Fibroblast of lung (primary cell): ENCODE results near the gene ERGIC1. TPM values are rescaled to one million over a fixed set of nuclear protein-coding genes. Genes with fewer than 3 reads are reported as not detected.
"Not testable (repeated sequence)": the region's sequence is repeated elsewhere in the genome, so short reads cannot be mapped to it uniquely, and the experiment has no call there.

Experiments used
- DNase-seq, 2 donors: peaks; one replicate each; pipeline versions ENCODE4 v3.0.0 to v3.0.0-alpha.2; 2010; ENCODE audit warnings: low read depth in 2 of 2
- H2AFZ ChIP-seq: 2 replicates; pipeline ENCODE4 v1.5.1; 2012; ENCODE audit warnings: low read length, control low read depth, inconsistent platforms
- H3K27ac ChIP-seq: 2 replicates; pipeline ENCODE4 v1.5.1; 2011; ENCODE audit warnings: low read length, control low read depth; ENCODE audit not compliant: insufficient read depth
- H3K27me3 ChIP-seq: 2 replicates; pipeline ENCODE4 v1.5.1; 2011; ENCODE audit warnings: mild to moderate bottlenecking, low read length; ENCODE audit not compliant: control insufficient read depth, insufficient read depth
- H3K36me3 ChIP-seq: 2 replicates; pipeline ENCODE4 v1.5.1; 2011; ENCODE audit warnings: low read length; ENCODE audit not compliant: control insufficient read depth, insufficient read depth
- H3K4me1 ChIP-seq: 2 replicates; pipeline ENCODE4 v1.5.1; 2011; ENCODE audit warnings: low read length; ENCODE audit not compliant: control insufficient read depth, insufficient read depth; ENCODE audit errors: extremely low read depth
- H3K4me2 ChIP-seq: 2 replicates; pipeline ENCODE4 v1.5.1; 2011; ENCODE audit warnings: low read length, control low read depth; ENCODE audit not compliant: insufficient read depth; ENCODE audit errors: extremely low read depth
- H3K4me3 ChIP-seq, 4 experiments: fragments of 200-600 bp in 1 of 4; sonication (generic) in 1 of 4; replicated peaks in 1 of 4; 2 replicates each; pipeline ENCODE4 v1.5.1; 2011 to 2016; ENCODE audit warnings: low read length in 4 of 4, low read depth in 3 of 4, mild to moderate bottlenecking in 3 of 4, control low read depth in 2 of 4, inconsistent platforms in 1 of 4, mixed read lengths in 1 of 4; ENCODE audit not compliant: insufficient read depth in 1 of 4; ENCODE audit errors: control extremely low read depth in 1 of 4
- H3K79me2 ChIP-seq: 2 replicates; pipeline ENCODE4 v1.5.1; 2012; ENCODE audit warnings: mild to moderate bottlenecking, low read length, inconsistent platforms; ENCODE audit not compliant: control insufficient read depth, insufficient read depth
- H3K9ac ChIP-seq: 2 replicates; pipeline ENCODE4 v1.5.1; 2011; ENCODE audit warnings: mild to moderate bottlenecking, low read length, control low read depth; ENCODE audit not compliant: insufficient read depth
- H3K9me3 ChIP-seq: 2 replicates; pipeline ENCODE4 v1.5.1; 2012; ENCODE audit warnings: low read depth, low read length; ENCODE audit not compliant: control insufficient read depth, insufficient read depth
- H4K20me1 ChIP-seq: 2 replicates; pipeline ENCODE4 v1.5.1; 2011; ENCODE audit warnings: low read length; ENCODE audit not compliant: control insufficient read depth, insufficient read depth; ENCODE audit errors: extremely low read depth
- EZH2 ChIP-seq: IDR thresholded peaks from 2 replicates; pipeline ENCODE4 v1.5.1; 2012; ENCODE audit warnings: low read length, control low read depth, mild to moderate bottlenecking; ENCODE audit errors: missing control alignments
- polyA plus RNA-seq, 2 donors: library from polyadenylated mRNA; depleted of rRNA in 1 of 2; stranded (reverse) in 1 of 2; unstranded in 1 of 2; fragments of >200 nt; gene quantifications; 2 replicates each; pipeline ENCODE4 v1.2.1, GENCODE V29; 2011 to 2012; ENCODE audit warnings: missing spikeins in 1 of 2
- total RNA-seq: library from RNA; depleted of rRNA; stranded (reverse); fragments of >200 nt; gene quantifications from 2 replicates; pipeline ENCODE4 v1.2.1, GENCODE V29; 2014
- TF ChIP-seq, protein P1 (sequence below), 2 donors: IDR thresholded peaks in 1 of 2; conservative IDR thresholded peaks in 1 of 2; 1 replicate in 1 of 2; 2 replicates in 1 of 2; pipeline ENCODE4 v1.5.1; 2011 to 2012; ENCODE audit warnings: low read length in 2 of 2, control low read depth in 1 of 2, inconsistent platforms in 1 of 2, low read depth in 1 of 2, mild to moderate bottlenecking in 1 of 2

ERGIC1 gene
- total and polyA plus RNA-seq, 2 donors (not counting 1 experiment from before 2014, with no cell fraction given): 113 to 171 TPM

GRCh38 chr5:172786736-172787462, 47.2 kb upstream of the ERGIC1 start:
- Histone ChIP-seq H3K27ac (no peak overlapping the region), H3K9me3 (no peaks in the 10 kb centered on the region), H3K79me2 (no peaks in the 10 kb centered on the region), H3K4me1 (peaks cover 20% of the 10 kb centered on the region), H3K4me3 (no peak overlapping the region), H4K20me1 (no peaks in the 10 kb centered on the region), H3K9ac (no peak overlapping the region), H3K4me2 (no peak overlapping the region), H3K27me3 (no peaks in the 10 kb centered on the region), H3K36me3 (no peaks in the 10 kb centered on the region), H2AFZ (no peak overlapping the region)
- TF ChIP-seq, protein P1, sequence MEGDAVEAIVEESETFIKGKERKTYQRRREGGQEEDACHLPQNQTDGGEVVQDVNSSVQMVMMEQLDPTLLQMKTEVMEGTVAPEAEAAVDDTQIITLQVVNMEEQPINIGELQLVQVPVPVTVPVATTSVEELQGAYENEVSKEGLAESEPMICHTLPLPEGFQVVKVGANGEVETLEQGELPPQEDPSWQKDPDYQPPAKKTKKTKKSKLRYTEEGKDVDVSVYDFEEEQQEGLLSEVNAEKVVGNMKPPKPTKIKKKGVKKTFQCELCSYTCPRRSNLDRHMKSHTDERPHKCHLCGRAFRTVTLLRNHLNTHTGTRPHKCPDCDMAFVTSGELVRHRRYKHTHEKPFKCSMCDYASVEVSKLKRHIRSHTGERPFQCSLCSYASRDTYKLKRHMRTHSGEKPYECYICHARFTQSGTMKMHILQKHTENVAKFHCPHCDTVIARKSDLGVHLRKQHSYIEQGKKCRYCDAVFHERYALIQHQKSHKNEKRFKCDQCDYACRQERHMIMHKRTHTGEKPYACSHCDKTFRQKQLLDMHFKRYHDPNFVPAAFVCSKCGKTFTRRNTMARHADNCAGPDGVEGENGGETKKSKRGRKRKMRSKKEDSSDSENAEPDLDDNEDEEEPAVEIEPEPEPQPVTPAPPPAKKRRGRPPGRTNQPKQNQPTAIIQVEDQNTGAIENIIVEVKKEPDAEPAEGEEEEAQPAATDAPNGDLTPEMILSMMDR (conservative IDR thresholded peaks at IDR 0.05 in 1 of 2, IDR thresholded peaks at IDR 0.05 in 1 of 2; ENCODE audit: low read depth in 1 of 2, low read length in 2 of 2): no peak
- TF ChIP-seq EZH2: no peak
- DNase-seq: no peak

DNA sequence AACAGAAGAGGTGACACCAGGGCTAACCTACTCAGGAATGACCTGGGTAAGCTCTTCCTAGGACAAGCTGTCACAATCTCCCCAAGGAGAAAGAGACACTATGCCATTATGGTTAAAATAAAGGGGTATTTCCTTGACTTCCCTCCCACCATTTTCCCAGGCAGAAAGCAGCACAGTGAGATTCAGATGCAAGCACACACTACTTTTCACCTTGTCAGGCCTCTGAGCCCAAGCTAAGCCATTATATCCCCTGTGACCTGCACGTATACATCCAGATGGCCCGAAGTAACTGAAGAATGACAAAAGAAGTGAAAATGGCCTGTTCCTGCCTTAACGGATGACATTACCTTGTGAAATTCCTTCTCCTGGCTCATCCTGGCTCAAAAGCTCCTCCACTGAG, 46.5 kb upstream of the ERGIC1 start:
- H3K9ac ChIP-seq, H4K20me1 ChIP-seq, H3K27ac ChIP-seq, H3K27me3 ChIP-seq, H2AFZ ChIP-seq, H3K4me2 ChIP-seq, DNase-seq, H3K4me3 ChIP-seq, H3K9me3 ChIP-seq, H3K79me2 ChIP-seq, H3K36me3 ChIP-seq: not testable (repeated sequence)
- H3K4me1 ChIP-seq: peaks cover 18% of the 10 kb centered on the region

- TF ChIP-seq, protein P1 (conservative IDR thresholded peaks at IDR 0.05 in 1 of 2, IDR thresholded peaks at IDR 0.05 in 1 of 2; ENCODE audit: low read depth in 1 of 2, low read length in 2 of 2): no peak
- no peak for TF ChIP-seq EZH2
- H3K9ac ChIP-seq: peak overlapping the region; percentile 52
- no peaks in the 10 kb centered on the region for H4K20me1 ChIP-seq
- H3K4me2 ChIP-seq: no peak overlapping the region
- no peaks in the 10 kb centered on the region for H3K27me3 ChIP-seq
- H3K4me3 ChIP-seq: no peak overlapping the region
- H3K27ac ChIP-seq: peak overlapping the region; percentile 70
- no peak overlapping the region for H2AFZ ChIP-seq
- peaks cover 21% of the 10 kb centered on the region for H3K4me1 ChIP-seq
- DNase-seq: peak in 1 of 2 donors; percentile 62
- no peaks in the 10 kb centered on the region for H3K79me2 ChIP-seq
- no peaks in the 10 kb centered on the region for H3K36me3 ChIP-seq
- no peaks in the 10 kb centered on the region for H3K9me3 ChIP-seq
Measured at GRCh38 chr5:172788771-172789686, 45.0 kb upstream of the ERGIC1 start.
